Stimulated activated CD4-positive, alpha-beta T cell treated with anti-CD3 and anti-CD28 coated beads, Interleukin-1b, Interleukin-23, amount 100 ng/mL, for 24 hours (primary cell): ENCODE results near the gene PLXDC1.

ENCODE experiments used
- DNase-seq, 4 experiments: peaks; one replicate each; pipeline ENCODE4 v3.0.0-alpha.2; 2020; ENCODE audit warnings: low read depth in 4 of 4, low spot score in 1 of 4

Gene PLXDC1

DNA sequence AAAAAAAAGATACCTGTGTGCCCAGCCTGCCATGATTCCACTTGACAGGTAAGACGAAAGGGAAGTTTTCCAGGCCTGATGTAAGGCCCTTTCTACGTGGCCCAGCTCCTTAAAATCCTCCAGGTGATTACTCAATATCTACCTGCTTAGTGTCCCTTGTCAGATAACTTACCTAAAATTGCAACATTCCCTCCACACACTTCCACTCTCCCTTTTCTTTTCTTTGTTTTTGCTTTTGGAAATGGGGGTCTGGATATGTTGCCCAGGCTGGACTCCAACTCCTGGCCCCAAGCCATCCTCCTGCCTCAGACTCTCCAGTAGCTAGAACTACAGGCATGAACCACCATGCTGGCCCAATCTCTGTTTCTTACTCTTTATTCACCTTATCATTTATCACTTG lies 7.2 kb upstream of the PLXDC1 start:
- no peak for DNase-seq

DNA sequence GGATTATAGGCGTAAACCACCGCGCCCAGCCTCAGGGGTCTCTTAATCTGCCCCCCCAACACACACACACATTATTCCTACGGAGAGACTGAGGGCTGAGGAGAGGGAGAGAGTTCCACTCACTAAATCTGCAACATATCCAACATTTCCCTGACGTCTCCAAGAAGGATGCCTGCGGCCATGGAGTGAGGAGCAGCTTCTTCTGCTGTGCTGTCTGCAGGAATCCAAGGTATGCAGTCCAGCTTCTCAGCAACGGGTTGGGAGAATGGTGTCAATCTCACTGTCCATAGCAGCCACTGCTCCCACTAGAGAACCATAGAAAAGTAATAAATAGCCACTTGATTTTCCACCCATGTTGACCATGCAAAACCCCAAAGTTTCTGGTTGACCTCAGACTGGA lies 5.1 kb upstream of the PLXDC1 start:
- DNase-seq, result no peak

DNA sequence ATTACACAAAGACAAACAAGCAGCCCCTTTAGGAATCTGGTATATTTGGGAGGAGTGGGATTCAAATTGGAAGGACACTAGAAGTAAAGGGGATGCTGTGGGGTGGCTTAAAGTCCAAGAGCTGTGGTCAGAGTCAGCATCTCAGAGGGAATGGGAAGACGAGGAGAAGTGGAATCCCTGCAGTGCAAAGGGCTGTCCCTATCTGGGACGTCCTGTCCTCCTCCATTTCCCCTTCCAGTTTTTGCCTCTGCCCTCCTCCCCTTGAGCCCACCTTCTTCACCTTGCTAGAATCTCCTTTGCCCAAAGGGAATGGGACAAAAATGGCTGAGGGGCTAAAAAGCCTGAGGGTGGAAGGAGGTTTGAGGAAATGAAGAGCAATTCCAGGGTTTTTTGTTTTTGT lies 4.2 kb upstream of the PLXDC1 start:
- DNase-seq, result no peak

DNA sequence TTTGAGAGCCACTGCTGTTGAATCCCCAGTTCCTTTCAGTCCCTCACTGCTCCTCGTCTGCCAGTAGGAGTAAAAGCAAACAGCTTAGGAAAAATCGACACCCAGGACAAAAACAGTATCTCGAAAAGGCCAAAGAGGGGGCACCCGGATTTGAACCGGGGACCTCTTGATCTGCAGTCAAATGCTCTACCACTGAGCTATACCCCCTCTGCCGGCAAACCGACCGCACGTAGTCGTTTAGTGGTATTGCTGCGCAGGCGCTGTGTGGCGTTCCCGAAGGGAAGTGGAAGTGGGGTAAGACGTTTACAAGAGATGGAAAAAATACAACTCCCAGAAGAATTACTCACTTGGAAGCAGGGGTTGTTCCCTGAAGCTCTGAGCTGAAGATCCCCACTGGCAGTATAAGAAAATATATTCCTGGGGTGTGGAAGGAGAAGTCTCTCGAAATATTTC lies 2.2 kb upstream of the PLXDC1 start:
- peak; percentile 86 to 98 (median 90) for DNase-seq

DNA sequence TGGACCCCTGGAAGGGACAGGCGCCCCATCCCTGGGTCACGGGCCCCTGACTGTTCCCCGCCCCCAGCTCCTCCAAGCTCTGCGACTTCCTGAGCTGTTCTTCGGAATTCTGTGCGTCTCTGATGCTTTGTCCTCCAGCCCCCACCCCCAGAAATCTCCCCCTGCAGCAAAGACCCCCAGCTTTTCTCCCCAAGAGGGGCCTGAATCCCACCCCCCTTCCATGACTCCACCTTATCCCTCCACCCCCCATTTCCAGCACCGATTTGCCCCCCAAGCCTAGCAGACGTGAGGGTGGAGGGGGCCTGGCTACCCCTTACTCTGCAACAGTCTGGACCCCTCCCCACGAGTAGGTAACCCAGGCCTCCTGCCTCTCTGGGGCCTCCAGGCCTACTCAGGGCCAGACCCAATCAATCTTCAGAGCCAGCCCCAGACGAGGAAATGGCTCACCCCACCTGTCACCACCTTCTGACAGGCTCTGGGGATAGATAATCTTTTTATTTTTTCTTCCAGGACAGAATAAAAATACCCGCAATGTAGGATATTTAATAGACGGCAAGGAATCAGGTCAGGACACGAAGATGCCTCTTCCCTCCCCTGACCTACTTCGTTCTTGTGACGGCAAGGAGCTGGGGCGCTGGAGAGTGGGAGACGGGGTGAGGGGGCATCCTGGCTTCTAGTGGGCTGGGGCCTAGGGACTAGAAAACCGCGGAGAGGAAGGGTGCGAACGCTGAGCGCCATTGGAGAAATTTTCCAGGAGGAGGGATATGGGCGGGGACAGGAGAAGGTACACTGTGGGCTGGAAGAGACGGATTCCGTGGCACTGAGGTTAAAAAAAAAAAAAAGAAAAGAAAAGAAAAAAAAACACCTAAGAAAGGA lies 744 bp upstream of the PLXDC1 start:
- no peak for DNase-seq

DNA sequence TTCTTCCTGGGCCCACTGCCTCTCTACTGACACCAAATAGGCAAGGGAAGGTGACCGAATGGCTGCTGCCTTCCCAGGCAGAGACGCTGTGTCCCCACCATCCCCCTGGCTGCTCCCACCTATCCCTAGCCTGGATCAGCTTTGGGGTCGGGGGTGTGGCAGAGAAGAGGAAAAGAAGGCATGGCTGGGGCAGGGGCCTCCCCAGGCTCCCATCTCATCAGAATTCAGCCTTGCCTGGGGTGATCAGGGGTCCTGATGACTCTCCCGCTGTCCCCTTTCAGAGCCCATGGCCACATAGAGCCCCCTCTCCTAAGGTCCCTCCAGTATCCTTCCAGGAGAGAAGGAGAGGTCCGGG lies 665 bp downstream of the PLXDC1 start:
- DNase-seq, result no peak

DNA sequence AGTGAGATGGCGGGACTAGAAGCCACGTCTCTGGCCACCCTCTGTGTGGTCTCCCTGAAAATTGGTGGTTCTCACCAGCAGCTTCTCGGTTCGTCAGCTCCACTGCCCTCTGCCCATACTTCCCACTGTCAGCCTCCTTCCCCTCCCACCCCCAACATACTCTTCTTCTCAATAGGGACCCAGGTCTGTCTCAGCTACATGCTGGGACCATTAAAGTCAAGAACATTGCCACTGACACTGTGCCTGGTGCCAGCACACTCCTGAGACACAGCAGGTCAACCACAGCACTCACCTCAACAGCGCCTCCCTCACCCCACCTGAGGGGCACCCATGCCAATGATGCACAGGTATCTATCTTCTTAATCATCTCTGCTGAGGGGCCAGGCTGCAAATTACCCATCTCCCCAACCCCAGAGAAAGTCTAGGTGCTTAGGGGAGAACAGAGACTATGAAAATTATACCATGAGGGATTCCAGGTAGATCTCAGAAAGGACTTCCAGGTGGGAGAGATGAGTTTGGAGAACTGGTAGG lies 1.3 kb downstream of the PLXDC1 start:
- DNase-seq, result no peak

DNA sequence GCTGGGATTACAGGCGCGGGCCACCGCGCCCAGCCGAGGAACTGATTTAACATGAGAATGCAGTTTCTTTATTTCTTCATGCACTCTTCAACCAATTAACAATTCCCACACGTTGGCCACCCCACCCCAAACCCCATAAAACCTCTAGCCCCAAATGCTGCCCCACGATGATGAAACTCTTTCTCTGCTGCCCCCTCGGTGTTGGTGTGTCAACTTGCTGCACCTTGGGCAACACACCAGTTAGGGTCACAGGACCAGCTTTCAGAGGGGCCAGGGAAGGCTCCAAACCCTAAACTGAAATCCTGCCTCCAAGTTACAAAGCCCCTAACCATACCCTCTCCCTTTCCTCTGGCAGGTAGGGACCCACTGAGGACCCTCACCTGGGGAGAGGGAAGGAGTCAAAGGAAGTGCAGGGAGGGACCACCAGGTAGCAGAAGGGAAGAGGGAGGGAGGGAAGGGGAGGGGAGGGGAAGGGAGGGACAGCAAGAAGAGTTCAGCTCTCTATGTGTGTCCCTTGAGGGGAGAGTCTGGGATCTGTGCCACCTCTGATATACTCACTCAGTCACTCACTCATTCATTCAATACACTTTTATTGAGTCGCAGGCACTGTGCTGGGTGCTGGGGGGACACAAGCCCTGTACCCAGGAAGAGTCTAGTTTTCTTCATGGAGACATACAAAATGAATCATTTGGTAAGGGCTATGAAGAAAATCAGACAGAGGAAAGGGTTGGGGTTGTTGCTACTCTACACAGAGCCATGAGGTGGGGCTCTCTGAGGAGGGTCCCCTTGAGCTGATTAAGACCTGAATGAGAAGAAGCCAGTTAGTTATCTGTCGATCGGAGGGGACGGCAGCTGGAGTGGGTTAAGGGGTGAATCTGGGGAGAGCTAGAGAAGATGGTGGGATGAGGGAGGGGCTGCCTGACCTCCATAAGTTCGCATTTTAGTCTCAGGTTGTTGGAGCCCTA lies 3.9 kb downstream of the PLXDC1 start:
- DNase-seq, result no peak

DNA sequence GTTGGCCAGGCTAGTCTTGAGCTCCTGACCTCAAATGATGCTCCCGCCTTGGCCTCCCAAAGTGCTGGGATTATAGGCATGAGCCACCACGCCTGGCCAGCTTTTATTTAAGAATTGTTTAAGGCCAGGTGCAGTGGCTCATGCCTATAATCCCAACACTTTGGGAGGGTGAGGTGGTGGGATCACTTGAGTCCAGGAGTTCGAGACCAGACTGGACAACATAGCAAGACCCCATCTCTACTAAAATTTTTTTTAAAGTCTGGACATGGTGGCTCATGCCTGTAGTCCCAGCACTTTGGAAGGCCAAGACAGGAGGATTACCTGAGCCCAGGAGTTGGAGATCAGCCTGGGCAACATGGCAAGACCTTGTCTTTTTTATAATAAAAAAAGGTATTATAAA lies 5.2 kb downstream of the PLXDC1 start:
- DNase-seq, result no peak

DNA sequence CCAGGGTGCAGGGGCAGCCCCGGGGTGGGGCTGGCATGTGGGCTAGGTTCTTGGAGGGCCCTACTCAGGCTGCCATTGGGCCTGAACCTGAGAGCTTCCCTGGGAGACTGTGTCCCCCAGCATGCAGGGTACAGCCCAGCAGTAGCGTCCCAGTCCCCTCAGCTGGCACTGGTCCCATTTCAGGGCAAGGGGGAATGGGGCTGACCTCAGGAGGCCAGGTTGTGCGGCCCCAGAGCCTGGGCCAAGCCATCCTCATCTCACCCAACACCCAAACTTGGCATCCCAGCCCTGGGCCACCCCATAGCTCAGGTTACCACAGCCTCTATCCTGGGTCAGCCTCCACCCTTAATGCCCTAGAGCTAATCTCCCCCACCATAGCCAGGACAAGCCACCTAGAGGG lies 6.3 kb downstream of the PLXDC1 start:
- DNase-seq, result no peak

DNA sequence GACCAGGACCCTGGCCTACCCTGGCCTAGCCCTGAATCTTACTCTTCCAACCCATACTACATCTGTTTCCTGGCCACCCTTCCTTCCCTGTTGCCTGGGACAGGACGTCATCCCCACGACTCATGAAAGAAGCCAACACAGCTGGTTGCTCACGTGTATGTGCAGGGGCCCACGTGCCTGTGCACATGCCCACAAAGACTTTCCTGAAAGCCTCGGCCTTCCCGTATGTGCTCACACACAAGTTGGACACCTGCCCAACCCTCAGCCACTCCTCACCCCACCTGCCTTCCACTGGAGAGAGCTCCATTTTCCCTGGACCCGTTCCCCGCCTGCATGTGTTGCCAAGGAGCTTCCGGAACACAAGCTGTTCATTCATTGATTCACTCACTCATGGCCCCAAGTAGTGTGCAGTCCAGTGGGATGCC lies 7.0 kb downstream of the PLXDC1 start:
- DNase-seq, result no peak

DNA sequence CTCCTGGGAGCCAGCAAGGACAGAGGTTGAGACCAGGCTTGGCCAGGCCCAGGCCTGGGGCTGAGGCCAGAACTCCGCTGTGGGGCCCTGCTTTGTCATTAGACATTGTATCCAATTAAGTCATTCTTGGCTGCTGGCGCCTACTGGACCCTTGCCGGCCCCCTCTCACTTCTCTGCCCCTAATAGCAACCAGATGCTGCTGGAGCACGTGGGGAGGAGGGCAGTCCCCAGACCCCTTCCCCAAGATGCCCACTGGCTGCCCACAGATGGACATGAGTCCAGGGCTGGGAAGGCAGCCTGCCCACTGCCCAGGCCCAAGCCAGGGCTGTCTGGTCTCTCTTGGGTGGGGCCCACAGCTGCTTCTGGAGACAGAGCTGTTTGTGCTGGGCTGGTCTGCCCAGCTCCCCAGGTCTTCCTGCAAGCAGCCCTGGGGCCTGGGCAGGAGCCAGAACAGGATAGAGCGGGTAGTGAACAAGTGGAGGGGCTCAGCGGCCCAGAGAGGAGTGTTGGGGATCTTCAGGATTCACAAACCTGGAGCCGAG lies 7.8 kb downstream of the PLXDC1 start:
- no peak for DNase-seq

DNA sequence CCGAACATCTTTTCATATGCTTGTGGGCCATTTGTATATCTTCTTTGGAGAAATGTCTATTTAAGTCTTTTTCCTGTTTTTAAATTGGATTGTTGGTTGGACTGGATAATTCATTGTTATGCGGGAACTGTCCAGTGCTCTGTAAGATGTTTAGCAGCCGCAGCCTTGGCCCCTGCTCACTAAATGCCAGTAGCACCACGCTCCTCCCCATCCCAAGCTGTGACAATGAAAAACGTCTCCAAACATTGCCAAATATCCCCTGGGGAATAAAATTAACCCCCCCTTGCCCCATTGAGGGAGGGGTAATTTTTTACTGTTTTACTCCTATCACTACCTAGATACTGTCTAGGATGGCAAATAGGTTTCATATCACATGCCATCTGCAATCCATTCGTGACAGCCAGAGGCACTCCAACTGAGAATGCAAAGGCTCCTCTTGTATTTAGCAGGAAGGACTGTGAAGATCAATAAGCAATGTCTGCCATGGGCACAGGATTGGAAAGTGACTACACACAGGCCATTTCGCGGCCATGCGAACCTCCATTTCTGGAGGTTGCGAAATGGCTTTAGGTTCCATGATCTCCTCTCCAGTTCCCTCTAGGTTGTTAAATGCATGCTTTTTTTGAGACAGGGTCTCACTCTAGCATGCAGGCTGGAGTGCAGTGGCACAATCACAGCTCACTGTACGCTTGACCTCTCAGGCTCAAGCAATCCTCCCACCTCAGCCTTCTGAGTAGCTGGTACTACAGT lies 9.3 kb downstream of the PLXDC1 start:
- no peak for DNase-seq

DNA sequence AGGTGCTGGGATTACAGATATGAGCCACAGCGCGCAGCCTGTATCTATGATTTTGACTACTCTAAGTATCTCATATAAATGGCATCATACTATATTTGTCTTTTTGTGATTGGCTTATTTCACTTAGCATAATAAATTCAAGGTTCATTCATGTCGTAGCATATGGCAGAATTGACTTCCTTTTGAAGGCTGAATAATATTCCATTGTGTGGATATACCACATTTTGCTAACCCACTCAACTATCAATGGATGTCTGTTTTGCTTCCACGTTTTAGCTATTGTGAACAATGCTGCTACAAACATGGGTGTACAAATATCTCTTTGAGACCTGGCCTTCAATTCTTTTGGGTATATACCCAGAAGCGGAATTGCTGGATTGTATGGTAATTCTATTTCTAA lies 10.1 kb downstream of the PLXDC1 start:
- DNase-seq, result no peak

DNA sequence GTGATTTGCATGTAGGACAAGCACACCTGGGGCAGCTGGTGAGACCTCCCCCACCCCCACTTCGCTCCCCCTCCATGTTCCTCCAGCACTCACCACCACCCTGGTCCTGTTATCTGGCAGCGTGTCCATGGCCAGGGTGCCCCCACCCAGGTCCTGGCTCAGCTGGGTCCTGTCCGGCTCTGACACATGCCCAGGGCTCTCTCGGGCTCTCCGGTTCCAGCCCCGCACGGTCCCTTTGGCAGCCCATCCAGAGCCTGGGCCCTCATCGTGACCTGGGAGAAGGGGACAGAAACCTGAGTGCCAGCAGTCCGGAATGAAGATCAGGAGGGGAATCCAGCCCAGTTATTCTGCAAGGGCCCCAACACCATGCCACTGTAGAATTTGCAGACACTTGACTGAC lies 11.9 kb downstream of the PLXDC1 start:
- DNase-seq, result no peak

DNA sequence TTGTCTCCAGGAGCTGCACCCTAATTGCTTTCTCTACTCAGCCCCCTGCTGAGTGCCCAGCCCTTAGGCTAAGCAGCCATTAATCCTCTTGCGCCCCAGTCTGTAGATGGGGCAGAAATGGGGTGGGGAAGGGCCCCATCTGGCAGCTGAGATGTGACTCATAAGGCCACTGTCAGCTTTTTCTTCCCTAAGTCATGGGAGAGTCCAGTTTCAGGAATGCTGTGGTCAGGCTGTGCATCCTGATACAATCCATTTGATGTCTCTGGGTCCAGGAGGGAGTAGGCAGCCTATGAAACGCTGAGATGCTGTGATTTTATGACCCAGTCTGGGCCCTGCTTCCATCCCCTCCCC lies 12.3 kb downstream of the PLXDC1 start:
- no peak for DNase-seq

DNA sequence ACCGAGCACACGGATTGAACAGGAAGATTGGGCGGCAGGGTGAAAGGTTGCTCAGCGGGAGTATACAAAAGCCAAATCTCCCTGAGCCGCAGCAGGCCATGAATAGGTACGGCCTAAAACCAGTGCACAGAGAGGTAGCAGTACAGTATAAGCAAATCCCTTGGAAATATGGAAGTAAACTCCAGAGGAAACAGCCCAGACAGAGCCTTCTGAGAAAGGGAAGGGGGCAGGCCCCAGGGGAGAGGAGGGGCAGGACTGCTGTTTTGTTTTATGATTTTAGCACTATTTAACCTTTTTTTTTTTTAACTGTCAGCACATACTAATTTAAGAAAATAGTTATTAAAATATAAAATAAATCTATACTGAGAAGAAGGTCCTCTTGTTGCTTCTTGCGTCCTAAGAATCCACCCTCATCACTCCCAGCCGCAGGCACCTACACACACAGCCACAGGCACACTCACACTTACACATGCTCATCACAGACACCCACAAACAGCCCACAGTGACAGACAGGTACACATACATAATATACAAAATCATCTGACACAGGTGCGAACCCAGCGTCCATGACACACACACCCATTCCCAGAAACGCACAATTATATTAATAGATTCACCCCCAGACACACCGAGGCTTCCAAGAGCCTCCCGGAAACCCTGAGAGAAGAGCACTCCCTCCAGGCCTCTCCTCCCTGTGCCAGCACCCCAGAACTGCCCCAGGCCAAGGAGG lies 12.8 kb downstream of the PLXDC1 start:
- DNase-seq, result no peak

DNA sequence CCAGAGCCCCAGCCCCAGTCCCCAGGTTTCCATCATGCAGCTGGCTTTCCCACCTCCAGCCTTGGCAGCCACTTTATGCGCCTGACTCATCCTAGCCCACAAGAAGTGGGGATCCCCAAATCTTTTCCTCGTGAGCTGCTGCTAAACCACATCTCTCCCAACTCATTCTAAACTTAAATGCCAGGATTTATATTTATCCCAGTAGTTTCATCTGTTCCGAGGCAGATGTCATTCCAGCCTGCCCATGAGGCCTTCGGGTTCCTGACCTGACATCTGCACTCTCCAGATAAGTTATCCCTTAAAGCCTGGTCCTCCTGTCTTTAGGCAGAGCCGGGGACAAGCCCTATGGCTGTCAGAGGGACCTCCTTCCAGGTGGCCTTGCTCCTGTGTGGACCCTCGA lies 16.6 kb downstream of the PLXDC1 start:
- no peak for DNase-seq

DNA sequence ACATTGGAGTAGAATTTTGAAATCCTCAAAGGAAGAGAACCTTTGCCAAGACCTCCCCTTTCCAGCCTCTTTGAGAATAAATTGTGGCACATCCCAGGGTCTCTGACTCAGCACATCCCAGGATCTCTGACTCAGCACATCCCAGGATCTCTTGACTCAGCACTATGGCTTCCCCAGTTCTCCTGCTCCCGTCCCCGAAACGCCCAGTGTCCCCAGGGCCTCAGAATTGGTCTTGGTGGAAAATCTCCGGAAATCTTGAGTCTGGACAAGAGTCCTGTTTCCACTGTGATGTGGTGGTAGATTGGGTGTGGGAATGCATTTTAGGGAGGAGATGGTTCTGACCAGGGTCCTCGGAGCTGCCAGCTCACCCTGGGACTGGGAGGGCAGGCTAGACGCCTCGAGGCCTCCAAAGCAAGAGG lies 19.2 kb downstream of the PLXDC1 start:
- no peak for DNase-seq

DNA sequence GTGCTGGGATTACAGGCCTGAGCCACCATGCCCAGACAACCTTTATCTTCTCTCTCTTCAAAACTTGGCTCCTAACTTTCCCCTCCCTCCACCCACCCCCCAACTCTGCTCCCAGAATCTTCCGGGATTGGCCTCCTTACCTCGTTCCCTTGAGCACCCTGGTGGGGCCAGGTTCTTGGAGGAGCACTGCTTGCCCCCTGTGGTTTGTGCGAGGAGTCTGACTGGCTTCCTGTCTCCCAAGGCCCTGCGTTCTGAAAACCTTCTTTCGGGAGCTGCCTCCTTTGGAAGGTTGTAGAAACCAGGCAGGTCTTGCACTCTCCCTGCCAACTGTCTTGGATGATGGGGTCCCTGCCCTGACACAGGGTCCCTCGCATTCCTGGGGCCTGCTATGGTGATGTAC lies 19.8 kb downstream of the PLXDC1 start:
- no peak for DNase-seq
